Activated CD4-positive, alpha-beta T cell treated with anti-CD3 and anti-CD28 coated beads, Interleukin-2, amount 50 U/mL, for 24 hours (primary cell): ENCODE data around the gene AQP1.

Experiments used
- DNase-seq, 2 donors: peaks; one replicate each; pipeline ENCODE4 v3.0.0-alpha.2; 2020; ENCODE audit warnings: low read depth in 1 of 2, low spot score in 1 of 2

Gene AQP1

DNA sequence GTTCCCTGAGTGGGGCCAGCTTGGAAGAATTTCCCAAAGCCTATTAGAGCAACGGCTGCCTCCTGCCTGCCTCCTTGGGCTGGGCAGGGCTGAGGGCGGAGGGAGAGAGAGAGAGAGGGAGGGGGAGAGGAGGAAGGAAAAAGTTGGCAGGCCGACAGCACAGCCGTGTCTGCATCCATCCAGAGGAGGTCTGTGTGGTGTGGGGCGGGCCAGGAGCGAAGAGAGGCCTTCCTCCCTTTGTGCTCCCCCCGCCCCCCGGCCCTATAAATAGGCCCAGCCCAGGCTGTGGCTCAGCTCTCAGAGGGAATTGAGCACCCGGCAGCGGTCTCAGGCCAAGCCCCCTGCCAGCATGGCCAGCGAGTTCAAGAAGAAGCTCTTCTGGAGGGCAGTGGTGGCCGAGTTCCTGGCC is at the start of gene AQP1:
Gene AQP1, plus strand, starts transcription at position 293 of the 409 bp plus-strand sequence. Its CDS starts 57 bp downstream, at position 350.
- no peak for DNase-seq

DNA sequence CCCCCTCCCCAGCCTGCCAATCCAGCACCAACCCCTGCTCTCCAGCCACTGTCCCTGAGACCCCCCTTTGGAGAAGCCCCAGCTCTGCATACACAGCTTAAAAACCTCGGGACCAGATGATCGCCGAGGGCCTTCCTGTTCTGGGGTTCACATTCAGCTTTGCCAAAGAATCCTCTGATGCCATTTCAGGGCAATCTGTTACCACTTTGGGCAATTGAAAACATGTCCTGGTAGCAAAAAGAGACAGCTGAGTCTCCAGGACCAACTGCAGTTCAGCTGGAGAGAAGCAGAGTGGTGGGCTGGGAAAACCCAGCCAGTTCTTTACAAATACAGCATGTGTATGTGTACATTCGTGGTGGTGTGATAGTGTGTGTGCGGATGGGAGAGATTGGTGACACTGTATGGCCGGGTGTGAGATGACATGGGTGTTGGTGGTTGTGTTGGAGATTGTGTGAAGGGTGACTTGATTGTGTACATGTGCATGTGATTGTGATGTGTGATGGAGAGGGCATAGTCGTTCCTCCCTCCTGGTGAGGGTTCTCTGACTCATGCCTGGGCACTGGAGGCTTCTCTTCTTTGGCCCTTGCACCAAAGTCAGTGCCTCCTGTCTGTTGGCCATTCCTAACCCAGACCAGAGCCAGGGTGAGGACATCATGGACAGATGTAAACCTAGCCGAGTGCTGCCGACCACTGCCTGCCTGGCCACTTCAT is 48.5 kb upstream of the AQP1 start:
- DNase-seq = no peak

DNA sequence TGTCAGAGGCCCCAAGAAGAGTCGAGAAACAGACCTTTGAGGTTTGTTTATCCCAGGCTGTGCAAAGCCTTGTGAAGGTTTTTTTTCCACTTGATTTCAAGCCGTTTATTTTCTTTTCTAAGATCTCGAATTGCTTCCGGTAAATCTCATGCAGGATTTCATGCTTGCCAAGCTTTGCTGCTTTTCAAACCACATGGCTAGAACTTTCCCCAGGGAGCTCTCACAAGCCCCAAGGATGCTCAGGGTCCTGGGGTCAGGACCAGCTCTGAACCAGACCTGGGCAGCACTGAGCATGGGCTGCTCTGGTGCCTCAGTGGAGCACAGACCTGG is 48.0 kb upstream of the AQP1 start:
- DNase-seq = no peak

DNA sequence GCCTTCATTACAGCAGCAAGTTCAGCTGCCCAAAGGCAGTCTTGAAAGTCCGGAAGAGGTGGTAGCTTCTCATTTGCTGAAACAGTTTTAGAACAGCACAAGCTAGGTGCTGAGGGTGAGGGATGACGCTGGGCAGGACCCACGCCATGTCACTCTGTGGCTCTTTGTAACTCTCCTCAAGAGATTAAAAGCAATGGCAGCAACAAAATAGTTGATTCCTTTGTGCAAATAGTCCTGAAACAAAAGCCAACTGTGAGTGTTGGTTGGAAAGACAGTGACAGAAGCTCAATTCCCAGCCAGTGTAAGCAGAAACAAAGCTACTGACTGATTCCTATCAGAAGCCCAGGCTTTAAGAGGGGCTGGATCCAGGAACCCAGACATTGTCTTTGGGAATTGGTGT is 47.6 kb upstream of the AQP1 start:
- DNase-seq = no peak

DNA sequence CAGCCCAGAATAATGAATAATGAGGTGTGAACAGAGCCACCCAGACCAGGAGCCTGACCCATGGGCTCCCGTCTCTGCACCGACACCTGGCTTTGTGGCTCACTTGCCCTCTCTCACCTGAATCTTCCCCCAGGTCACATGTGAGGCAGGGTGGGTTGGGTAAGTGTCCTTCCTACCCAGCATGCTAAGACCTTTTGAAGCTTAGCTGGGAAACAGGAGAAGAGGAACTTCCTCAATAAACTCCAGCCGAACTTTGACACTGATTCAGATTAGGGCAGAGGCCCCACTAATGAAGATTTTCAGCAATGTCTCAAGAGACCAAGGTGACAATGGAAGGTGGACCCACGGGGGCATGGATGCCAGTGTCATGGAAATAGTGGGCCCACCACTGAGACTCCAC is 46.6 kb upstream of the AQP1 start:
- DNase-seq = no peak

DNA sequence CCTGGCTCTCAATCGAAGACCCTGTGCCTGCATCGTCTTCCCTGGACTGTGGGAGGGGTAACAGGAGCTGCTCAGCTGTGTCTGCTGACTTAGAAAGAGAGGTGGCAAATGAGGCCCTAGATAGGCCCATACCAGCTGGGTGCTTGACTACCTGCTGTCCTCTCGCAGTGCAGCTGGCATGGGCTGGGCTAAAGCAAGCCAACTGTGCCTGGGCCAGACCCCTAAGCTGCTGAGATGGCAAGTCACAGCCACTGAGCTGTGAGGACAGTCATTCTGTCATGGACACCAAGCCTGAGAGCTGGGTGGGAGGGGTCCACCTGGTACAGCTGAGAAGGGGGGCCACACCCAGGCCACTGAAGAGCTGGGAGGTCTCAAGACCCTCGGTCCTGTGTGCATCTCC is 45.8 kb upstream of the AQP1 start:
- no peak for DNase-seq

DNA sequence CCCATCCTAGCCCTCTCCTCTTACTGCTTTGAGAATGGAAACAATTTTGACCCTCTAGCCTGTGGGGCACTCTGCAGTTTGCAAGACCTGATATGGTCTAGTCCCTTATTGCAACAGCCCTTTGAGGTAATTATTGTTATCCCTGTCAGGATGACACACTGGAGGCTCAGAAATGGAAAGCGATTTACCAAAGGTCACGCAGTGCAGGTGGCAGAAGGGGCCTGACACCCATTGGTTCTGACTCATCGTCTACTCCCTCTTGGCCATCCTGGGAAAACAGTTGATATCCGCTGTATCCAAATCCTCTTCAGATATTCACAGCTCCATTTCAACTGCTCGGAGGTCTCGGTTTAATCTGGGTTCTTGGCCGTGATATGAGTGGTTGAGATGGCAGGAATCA is 44.7 kb upstream of the AQP1 start:
- DNase-seq = no peak

DNA sequence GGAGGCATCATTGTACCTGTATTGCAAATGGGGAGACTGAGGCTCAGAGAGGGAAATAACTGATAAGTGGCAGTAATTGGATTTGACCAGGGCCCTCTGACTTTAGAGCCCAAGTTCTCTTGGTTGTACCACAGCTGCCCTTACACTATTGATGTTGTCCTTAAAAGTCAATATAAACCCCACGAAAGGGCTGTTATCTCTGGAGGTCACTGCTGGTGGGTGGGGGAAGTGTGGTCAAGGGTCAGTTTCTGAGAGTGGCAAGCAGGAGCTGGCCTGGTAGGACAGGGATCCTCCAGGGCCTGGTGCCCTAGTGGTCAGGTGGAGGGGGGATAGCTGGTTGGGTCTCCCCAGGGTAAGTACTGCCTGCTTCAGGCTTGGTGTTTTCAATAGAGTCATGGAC is 44.2 kb upstream of the AQP1 start:
- no peak for DNase-seq

DNA sequence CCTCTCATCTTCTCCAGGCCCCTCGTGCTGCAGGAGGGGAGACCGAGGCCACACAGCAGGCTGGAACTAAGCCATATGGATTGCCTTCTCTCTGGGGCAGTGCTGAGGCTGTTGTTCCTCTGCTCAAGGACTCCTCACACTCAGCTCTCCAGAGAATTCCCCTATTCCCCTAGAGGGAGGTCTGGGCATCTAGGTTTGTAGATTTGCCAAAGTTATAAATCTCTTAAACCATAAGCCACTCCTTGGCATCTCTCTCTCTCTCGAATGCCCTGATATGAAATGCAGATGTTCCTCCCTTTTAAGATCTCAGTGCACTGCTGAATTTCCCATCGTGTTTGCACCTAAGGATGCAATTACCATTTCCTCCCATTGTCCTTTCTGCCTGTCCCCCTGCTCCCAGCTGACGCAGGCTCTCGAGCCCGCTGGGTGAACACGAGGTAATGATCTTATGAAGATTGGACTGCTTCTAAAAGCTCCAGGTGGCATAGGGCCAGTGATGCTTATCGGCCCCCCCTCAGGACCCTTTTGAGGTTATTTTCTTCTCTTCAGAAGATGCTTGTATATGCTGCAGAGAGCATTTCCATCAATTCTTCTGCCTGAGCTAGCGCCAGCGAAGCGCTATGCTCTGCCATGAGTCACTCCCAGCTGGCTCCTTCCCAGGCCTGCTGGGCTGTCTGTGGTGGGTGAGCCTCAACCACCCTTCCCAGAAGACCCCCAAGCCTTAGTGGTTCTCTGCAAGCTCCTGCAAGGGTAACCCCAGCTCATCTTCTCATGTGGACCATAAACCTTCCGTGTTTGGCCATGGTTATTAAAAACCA is 41.6 kb upstream of the AQP1 start:
- DNase-seq = no peak

DNA sequence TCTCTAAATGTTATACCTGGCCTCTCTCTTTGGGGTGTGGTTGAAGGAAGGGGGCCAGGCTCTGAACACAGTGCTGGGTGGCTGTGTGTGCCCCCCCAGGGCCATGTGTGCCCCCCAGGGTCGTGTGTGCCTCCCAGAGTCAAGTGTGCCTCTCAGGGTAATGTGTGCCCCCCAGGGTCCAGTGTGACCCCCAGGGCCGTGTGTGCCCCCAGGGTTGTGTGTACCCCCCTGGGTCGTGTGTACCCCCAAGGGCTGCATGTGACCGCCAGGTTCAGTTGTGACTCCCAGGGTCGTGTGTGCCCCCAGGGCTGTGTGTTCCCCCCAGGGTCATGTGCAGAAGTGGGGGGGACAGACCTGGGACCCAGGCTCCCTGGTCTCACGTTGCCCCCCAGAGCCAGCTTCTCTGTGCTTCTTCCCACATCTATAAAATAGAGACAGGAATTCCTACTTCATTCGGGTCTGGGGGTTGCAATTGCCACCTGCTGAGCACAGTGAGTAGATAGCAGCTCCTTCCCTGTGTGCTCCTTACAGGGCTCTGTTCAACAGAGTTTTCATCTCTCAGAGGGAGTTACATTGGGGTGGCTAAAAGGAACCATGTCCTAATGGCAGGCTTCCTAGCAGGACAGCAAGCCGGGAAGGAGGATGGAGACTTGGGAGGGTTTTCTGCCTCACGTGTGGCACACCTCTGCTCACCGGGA is 40.7 kb upstream of the AQP1 start:
- DNase-seq = no peak

DNA sequence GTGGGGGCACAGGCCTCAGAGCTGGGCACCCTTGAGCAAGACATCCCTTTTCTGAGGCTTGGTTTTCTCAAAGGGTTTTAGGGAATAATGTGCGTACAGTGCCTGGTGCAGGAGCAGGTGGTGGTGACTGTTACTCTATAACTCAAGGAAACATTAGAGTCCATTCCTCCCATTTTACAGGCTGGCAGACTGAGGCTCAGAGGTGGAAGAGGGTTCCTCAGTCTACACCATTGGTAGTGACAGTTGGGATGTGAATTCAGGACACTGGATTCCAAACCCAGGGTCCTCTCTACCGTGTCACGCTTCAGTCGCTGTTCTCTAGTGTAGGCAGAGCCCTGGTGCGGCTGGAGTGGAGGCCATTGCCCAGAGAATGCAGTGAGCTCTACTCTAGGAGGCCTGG is 40.0 kb upstream of the AQP1 start:
- DNase-seq = no peak

DNA sequence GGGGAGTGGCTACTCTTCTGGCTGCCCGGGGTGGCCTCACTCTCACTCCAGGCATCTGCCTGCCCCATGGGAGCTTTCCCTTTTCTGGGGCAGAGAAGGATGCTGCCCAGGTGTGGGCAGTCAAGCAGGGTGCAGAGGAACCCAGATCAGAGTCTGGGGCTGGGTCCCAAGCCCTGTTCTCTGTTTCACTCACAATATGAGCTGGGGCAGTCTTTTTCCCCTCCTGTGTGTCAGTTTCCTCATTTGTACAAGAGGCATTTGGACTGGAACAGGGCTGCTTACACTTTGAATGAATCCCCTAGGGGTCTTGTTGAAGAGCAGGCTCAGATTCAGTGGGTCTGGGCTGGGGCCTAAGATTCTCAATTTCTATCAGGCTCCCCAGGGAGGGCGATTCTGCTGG is 38.4 kb upstream of the AQP1 start:
- DNase-seq = no peak

DNA sequence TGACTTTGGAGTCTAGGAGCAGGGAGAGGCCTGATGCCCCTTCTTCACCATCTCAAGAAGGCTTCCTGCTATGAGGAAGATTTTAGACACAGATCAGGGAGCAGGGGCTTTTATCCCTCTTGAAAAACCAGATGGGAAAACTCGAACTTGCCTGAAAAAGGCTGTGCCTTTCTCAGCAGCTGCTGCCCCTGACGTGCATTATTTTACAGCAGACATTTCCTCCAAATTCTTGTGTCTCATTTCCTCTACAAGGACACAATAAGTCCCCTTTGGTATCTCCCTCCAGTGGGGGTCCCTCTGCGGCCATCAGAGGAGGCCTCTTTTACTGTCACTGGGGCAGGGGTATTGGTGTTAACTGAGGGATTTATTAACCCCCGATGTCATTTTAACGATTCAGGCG is 38.0 kb upstream of the AQP1 start:
- no peak for DNase-seq

DNA sequence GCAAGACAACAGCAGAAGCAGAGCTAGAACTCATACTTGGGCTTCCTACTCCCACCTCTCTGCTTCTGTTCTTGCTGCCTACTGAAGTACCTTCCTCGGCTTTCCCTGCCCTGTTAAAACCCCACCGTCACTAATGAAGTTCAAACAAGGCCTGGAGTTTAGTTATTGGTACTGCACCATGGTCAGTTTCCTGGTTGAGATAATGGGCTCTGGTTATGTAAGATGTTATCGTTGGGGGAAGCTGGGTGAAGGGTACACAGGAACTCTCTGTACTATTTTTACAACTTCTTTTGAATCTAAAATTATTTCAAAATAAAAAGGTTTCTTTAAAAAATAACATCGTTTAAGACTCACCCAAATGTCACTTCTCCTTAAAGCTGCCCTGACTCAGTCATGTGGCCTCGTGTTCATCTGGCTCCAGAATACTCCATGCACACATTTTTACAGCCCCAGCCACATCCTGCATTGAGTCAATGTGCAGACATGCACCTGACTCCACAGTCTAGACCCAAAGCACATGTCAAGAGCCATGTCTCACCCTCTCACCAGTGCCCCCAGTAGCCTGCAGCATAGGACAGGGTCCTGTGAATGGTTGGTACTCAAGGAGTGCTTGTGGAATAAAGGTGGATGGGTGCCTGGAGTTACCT is 36.9 kb upstream of the AQP1 start:
- no peak for DNase-seq

DNA sequence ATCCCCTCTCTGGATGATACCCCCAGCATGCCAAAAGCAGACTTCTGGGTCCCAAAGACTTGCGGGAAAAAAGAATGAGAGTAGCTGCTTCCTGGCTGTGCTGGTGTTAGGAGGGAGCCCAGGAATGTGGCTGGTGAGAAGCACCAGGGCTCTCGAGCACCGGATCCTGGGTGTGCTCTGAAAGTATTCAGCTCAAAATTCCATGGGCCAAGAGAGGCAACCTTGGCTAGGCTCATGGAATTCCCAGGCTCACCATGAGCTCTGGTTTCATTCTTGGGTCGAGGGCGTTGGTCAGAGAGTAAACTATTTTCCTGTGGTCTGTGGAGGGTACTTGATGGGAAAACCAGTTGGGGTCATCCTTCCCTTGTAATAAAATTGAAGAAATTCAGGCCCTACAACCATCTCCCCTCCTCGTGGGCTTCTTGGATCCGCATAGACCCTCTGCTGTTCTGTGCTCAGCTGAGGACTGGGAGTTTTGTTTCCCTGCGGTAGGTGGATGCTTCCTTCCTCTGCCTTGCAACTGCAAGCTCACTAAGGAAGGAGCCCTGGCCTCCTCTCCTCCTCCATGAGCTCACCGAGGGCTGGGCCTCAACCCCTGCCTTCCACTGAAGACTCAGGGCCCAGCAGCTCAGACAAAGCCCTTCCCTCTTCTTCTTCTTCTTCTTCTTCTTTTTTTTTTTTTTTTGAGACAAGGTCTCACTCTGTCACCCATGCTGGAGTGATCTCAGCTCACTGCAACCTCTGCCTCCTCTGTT is 34.5 kb upstream of the AQP1 start:
- no peak for DNase-seq

DNA sequence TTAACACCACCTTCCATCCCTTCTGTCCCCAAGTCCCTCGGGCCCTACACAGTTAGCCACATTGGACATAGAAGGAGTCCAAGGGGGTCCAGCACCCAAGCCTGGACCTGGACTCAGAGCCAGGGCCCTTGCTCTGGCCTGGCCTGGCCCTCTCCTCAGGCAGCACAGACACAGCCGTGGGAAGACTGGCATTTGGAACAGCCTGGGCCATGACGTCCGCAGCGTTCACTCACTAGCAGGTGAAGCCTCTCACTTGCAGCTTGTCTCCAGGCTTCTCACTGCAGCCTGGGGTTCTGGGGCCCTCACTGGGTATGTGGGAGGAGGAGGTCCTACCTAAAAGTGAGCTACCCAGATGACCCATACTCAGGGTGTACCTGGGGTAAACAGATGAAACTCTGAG is 33.7 kb upstream of the AQP1 start:
- no peak for DNase-seq

DNA sequence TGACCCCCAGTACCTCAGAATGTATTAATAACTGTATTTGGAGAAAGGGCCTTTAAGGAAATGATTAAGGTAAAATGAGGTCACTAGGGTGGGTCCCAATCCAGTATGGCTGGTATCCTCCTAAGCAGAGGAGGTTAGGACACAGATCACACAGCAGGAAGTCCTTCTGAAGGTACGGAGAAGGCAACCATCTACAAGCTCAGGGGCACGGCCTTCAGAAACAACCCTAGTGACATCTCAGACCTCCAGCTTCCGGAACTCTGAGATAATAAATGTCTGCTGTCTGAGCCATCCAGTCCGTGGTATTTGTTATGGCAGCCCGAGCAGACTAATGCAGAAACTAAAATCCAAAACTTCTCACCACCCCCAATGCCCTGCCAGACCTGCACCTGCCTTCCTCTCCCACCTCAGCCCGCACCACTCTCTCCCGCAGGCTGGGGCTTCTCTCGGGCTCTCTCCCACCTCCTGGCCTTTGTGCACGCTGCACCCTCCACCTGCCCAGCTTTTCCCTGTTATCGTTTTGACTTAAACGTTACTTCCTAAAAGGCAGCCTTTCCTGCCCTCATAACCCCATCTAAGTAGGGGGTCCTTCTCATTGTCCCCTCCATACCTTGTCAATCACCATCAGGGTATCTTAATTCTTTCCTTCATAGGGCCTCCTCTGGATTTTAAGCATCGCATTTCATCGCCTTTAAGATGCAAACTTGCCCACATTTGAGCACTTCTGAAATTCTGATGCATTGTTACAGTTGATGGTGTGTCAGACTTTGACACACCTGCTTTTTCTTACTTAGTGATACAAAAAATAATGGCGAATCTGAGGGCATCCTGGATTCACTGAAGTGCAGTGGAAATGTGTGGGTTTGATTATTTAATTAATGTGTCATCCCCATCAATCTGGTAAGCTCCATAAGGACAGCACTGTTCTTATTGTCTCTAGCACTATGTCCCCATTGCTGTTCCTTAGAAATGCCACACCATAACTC is 32.2 kb upstream of the AQP1 start:
- no peak for DNase-seq

DNA sequence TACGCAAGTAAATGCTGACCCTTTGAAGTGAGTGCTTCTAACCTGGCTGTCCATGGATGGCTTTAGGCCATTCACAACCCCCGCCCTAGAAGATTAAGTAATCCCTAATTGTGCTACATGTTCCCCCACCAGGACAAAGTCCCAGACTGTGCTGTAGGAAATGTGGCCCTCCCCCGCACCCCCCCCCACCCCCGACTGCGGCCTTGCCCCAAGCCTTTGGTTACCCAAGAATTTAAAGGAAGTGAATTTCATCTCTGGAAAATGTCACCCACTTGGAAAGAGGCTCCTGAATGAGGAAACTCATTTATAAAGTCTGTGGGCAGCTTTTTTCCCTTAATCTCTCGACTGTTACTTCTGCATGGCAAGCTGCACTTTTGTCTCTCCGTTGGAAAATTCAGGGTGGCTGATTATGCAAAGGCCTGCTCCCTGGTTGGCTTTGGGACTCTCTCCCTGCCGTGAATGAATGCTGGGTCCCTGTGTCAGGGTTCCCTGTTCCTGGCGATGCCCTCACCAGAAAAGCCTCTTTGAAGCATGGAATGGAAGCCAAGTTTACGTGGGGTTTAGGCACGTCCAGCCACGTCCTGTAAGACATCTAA is 31.4 kb upstream of the AQP1 start:
- no peak for DNase-seq

DNA sequence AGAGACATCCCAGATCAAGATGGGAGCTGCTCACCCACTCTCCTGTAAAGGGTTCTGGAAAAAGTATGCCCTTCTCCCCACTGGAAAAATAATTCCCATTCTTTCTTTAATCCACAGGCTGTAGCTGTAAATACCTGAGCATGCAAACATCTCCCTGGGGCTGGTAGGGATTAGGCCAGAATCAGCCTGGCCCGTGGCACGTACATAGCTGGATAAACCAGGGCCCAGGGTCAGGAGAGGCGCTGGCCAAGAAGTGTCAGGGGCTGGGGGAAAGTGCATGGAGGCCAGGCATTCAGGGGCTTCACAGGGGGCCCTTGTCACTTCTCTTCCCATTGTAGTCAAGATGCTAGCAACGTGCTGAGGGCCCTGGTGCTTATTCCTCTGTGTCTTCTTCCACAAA is 30.7 kb upstream of the AQP1 start:
- no peak for DNase-seq

DNA sequence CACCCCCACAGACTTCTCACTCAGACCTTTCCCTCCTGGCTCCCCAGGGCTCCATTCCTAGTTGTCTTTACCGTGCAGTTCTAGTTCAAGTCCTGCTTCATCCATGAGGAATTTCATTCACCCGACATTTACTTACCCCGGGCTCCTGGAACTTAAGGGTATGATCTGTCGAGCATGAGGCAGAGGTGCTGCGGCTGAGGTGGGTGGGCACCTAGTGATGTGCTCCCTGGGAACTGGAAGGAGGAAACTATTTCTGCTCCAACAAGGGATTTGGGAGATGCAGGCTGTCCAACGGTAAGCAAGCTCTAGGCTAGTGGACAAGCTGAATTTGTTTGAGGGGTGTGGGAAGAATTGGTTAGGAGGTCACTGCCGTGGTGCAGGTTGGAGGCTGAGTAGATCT is 30.2 kb upstream of the AQP1 start:
- no peak for DNase-seq
